IPS-18c (cell line): ENCODE results near the gene ACRBP.

ENCODE experiments used
- H3K4me3 ChIP-seq: 2 replicates; pipeline ENCODE4 v1.7.0; 2013; ENCODE audit warnings: low read depth, mild to moderate bottlenecking, low read length, moderate library complexity; ENCODE audit not compliant: insufficient read depth
- H3K9me3 ChIP-seq: one replicate; pipeline ENCODE4 v1.6.1; 2013; ENCODE audit warnings: mild to moderate bottlenecking, low read length, moderate library complexity; ENCODE audit not compliant: control insufficient read depth, insufficient read depth

The ACRBP gene

GRCh38 chr12:6631549-6631961, 15.7 kb downstream of the ACRBP start:
- H3K4me3 ChIP-seq, result no peak overlapping the region
- H3K9me3 ChIP-seq, result no peaks in the 10 kb centered on the region

- Histone ChIP-seq H3K4me3 (no peak overlapping the region), H3K9me3 (no peaks in the 10 kb centered on the region)
Measured at GRCh38 chr12:6630736-6631135, 16.5 kb downstream of the ACRBP start.

- H3K4me3 ChIP-seq, result no peak overlapping the region
- no peaks in the 10 kb centered on the region for H3K9me3 ChIP-seq
Measured at GRCh38 chr12:6627616-6628015, 19.6 kb downstream of the ACRBP start.

DNA sequence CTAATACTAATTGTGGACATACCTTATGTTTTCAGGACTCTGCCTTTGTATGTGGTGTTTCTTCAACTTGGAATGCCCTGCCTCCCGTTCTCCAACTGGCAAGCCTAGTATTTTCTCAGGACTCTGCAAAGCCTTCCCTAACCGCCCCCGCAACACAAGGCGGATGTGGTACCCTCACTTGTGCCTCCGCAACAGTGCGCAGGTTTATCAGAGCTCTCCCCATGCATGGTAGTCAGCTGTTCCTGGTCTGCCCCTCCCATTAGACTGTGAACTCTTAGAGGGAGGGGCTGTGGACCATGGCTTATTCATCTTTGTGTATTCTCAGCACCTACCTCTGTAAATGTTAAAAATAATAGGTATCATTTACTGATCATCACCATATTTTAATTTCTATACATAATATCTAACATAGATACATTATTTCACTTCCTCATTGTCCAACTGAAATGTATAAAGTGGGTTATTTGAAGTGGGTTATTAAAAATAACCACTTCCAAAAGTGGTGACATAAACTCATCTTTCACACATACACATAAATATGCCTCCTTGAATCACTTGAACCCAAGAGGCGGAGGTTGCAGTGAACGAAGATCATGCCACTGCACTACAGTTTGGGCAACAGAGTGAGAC, 20.5 kb downstream of the ACRBP start:
- Histone ChIP-seq H3K9me3 (no peaks in the 10 kb centered on the region), H3K4me3 (no peak overlapping the region)

DNA sequence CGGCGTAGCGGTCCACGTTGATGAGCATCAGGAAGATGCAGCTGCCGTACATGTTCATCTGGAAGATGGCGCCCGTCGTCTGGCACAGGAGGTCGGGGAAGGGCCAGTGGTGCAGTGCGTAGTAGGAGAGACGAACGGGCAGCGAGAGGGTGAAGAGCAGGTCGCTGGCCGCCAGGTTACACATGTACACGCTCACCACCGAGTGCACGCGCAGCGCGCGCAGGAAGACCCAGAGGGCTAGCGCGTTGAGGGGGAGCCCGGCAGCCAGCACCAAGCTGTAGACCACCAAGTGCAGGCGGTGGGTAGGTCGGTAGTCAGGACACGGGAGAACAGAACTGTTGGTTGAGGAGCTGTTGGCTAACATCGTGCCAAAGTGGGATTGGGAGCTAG, 26.4 kb downstream of the ACRBP start:
- H3K4me3 ChIP-seq, result no peak overlapping the region
- H3K9me3 ChIP-seq, result no peaks in the 10 kb centered on the region

GRCh38 chr12:6620137-6620884, 26.9 kb downstream of the ACRBP start:
- Histone ChIP-seq H3K9me3 (no peaks in the 10 kb centered on the region), H3K4me3 (no peak overlapping the region)

- no peaks in the 10 kb centered on the region for H3K9me3 ChIP-seq
- H3K4me3 ChIP-seq, result no peak overlapping the region
Measured at GRCh38 chr12:6618483-6619225, 28.6 kb downstream of the ACRBP start.

DNA sequence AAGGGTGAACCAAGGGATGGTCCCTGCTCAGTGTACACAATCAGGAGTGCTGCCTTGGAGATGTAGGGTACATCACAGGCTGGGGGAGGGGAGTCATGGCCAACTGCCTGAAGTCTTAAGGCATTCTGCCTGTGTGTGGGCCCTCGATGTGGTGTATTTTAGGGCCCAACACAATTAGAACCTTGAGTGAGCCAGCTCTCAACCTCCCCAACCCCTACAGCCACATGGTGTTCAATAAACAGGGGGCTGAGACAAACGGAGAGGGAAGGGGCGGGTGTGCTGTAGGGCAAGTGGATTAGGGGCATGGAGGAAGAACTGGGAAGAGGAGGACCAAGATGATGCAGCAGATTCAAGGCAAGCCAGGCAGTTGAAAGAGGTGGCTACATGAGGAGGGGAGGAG, 31.4 kb downstream of the ACRBP start:
- Histone ChIP-seq H3K4me3 (no peak overlapping the region), H3K9me3 (no peaks in the 10 kb centered on the region)

DNA sequence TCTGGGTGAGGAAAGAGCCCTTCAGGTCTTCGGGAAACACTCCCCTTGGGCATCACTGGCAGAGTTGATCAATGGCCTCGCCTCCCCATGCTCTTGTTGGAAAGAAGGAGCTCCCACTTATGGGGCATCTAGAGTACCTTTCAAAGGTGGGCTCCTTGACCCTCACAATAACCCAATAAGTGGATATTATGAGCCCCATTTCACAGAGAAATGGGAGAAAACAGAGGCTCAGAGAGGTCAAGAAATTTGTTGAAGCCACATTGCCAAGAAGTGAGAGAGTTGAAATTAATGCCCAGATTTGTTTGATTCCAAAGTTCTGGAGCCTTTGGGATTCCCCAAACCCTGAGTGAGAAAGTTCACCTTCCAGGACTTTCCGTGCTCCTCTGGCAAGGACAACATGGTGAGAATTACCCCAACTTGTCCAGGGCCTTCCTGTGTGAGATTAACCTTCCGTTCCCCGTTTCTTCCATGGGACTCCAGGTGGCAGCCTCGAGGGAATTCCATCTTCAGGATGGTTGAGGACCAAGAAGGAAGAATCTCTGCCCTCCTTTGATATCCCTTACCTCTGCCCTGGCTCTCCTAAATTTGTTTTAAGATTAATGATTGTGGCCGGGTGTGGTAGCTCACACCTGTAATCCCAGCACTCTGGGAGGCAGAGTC, 32.6 kb downstream of the ACRBP start:
- no peaks in the 10 kb centered on the region for H3K9me3 ChIP-seq
- H3K4me3 ChIP-seq, result no peak overlapping the region

GRCh38 chr12:6613776-6614512, 33.3 kb downstream of the ACRBP start:
- H3K9me3 ChIP-seq, result no peaks in the 10 kb centered on the region
- peak overlapping the region; percentile 15; the same call in 1 of the 2 replicates for H3K4me3 ChIP-seq

DNA sequence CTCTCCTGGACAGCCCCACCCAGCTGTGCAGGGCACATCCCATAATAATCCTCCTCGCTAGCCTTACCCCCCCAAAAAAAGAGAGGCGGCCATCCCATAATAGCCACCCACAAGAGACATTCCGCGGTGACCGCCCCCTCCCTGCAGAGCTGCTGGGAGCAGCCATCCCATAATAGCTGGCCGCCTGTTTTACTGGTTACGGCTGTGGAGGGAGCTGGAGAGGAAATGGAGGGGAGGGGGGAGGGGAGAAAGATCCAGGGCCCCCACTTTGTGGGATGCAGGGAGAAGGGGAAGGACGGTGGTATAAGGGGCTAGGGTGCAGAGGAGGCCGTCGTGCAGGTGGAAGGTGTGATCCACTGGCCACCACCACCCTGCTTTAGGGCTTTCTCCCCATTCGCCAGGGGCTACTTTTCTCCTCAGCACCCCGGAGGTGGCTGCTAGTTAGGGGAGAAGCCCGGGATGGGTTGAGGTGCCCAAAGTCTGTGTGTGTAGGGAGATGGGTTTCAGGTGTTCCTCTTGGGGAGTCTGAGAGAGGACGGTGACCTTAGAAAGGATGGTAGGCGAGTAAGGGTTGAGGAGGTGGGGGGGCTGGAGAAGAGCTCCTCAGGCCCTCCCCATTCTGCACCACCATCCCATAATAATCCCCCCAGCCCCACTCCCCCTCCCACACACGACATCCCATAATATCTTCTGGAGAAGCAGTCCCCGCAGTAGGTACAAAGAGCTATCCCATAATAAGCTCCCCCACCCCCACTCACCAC, 34.0 kb downstream of the ACRBP start:
- no peaks in the 10 kb centered on the region for H3K9me3 ChIP-seq
- H3K4me3 ChIP-seq, result peak overlapping the region; percentile 40; the same call in 1 of the 2 replicates

- Histone ChIP-seq H3K4me3 (no peak overlapping the region; the same call in 1 of the 2 replicates), H3K9me3 (no peaks in the 10 kb centered on the region)
Measured at GRCh38 chr12:6612652-6613014, 34.6 kb downstream of the ACRBP start.

GRCh38 chr12:6612247-6612646, 35.0 kb downstream of the ACRBP start:
- no peaks in the 10 kb centered on the region for H3K9me3 ChIP-seq
- no peak overlapping the region for H3K4me3 ChIP-seq

DNA sequence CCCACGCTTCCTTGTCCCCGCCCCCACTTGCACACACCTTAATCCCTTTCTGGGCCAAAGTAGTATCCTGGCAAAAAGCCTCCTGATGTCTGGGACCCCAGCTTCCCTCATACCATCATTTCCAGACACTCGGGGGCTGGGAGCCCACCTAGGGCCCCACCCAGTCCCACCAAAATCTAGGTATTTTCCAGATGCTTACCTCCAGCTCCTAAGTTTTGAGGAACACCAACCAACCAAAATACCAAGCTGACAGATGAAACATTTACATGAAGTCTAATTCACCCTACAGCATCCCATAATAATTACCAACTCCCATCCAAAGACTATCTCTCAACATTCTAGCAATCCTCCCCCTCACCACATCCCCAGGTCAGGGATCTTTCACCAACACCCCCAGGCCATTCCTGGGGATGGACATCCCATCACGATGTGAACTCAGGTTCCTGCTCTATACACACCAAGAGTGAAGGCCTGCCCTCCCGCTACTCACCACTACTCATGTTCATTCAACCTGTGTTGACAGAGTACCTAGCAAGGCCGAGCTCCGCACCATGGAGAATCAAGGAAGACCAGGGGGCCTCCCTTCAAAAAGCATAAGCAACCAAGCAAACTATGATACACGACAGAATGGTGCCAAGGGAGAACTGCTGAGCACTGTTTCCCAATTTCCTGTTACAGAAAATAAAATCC, 38.5 kb downstream of the ACRBP start:
- no peaks in the 10 kb centered on the region for H3K9me3 ChIP-seq
- H3K4me3 ChIP-seq, result no peak overlapping the region

- H3K9me3 ChIP-seq, result no peaks in the 10 kb centered on the region
- no peak overlapping the region for H3K4me3 ChIP-seq
Measured at GRCh38 chr12:6607751-6608591, 39.3 kb downstream of the ACRBP start.
